Thoracic aorta (tissue), 2 donors: ENCODE measurements around the gene NRARP. TPM values are rescaled to one million over a fixed set of nuclear protein-coding genes. Genes with fewer than 3 reads are reported as not detected.
A peak's percentile ranks its signal among the peaks of the same experiment; 100 is the strongest.

Source experiments
- ATAC-seq: fragments of 150-250 bp; one replicate; pipeline ENCODE4 v1.8.0; 2017; ENCODE audit warnings: low read depth; ENCODE audit not compliant: insufficient number of reproducible peaks, low FRiP score
- DNase-seq: peaks from one replicate; pipeline ENCODE4 v3.0.0-alpha.2; 2020; ENCODE audit warnings: low spot score
- H3K27ac ChIP-seq, 2 donors: fragments of 200-600 bp; sonication (generic); 1 replicate in 1 of 2; 2 replicates in 1 of 2; pipeline ENCODE4 v1.5.1; 2016; ENCODE audit warnings: mild to moderate bottlenecking in 2 of 2, moderate library complexity in 2 of 2
- H3K27me3 ChIP-seq: fragments of 200-600 bp; sonication (generic); replicated peaks from 2 replicates; pipeline ENCODE4 v1.6.0; 2016; ENCODE audit warnings: mild to moderate bottlenecking; ENCODE audit not compliant: insufficient read depth
- H3K36me3 ChIP-seq: fragments of 200-600 bp; sonication (generic); one replicate; pipeline ENCODE4 v1.5.1; 2016
- H3K4me1 ChIP-seq, 2 donors: fragments of 200-600 bp; sonication (generic); 1 replicate in 1 of 2; 2 replicates in 1 of 2; pipeline versions ENCODE4 v1.5.1 to v1.6.0; 2016; ENCODE audit warnings: low read depth in 2 of 2, mild to moderate bottlenecking in 1 of 2; ENCODE audit not compliant: control insufficient read depth in 1 of 2
- H3K4me3 ChIP-seq: fragments of 200-600 bp; sonication (generic); 2 replicates; pipeline ENCODE4 v1.5.1; 2016; ENCODE audit warnings: mild to moderate bottlenecking
- H3K9me3 ChIP-seq: fragments of 200-600 bp; sonication (generic); 2 replicates; pipeline ENCODE4 v1.5.1; 2016
- total RNA-seq, 2 donors: library from RNA; depleted of rRNA; stranded (reverse); fragments of >200 nt; gene quantifications; one replicate each; pipeline versions ENCODE4 v1.1.0 to v1.2.3, GENCODE V29; 2016
- TF ChIP-seq, protein P1 (sequence below): fragments of 200-600 bp; sonication (generic); IDR thresholded peaks from one replicate; pipeline ENCODE4 v1.5.1; 2019; ENCODE audit warnings: antibody characterized with exemption

The NRARP gene
- total RNA-seq, 2 donors from 2014 or later: 8.5 to 16.9 TPM

DNA sequence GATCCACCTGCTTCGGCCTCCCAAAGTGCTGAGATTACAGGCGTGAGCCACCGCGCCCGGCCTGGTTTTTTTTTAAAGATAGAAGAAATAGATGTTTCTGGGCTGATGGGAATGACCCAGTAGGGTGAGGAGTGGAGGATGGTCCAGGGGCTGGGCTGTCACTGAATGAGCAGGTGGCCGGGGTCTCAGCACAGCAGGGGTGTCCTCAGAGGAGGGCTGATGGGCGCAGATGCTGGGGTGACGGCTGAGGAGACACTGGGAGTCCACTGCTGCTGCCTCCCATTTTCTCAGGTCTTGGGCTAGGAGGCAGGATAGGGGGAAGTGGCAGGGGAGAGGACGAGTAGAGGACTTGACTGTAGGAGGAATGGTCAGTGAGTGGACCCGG is 26.9 kb downstream of the NRARP start:
- TF ChIP-seq, protein P1, sequence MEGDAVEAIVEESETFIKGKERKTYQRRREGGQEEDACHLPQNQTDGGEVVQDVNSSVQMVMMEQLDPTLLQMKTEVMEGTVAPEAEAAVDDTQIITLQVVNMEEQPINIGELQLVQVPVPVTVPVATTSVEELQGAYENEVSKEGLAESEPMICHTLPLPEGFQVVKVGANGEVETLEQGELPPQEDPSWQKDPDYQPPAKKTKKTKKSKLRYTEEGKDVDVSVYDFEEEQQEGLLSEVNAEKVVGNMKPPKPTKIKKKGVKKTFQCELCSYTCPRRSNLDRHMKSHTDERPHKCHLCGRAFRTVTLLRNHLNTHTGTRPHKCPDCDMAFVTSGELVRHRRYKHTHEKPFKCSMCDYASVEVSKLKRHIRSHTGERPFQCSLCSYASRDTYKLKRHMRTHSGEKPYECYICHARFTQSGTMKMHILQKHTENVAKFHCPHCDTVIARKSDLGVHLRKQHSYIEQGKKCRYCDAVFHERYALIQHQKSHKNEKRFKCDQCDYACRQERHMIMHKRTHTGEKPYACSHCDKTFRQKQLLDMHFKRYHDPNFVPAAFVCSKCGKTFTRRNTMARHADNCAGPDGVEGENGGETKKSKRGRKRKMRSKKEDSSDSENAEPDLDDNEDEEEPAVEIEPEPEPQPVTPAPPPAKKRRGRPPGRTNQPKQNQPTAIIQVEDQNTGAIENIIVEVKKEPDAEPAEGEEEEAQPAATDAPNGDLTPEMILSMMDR: no peak
- Histone ChIP-seq H3K27me3 (no peaks in the 10 kb centered on the region), H3K27ac (no peak overlapping the region), H3K4me1 (peaks cover 18 to 36% of the 10 kb centered on the region in 2 donors), H3K36me3 (peaks cover 23% of the 10 kb centered on the region), H3K4me3 (no peak overlapping the region), H3K9me3 (no peaks in the 10 kb centered on the region)
- no peak for ATAC-seq
- DNase-seq: no peak

GRCh38 chr9:137273611-137274320 is 28.3 kb downstream of the NRARP start:
- H3K27me3 ChIP-seq: no peaks in the 10 kb centered on the region
- no peak overlapping the region for H3K4me3 ChIP-seq
- no peak for DNase-seq
- TF ChIP-seq, protein P1: no peak
- H3K4me1 ChIP-seq: peaks cover 30 to 50% of the 10 kb centered on the region in 2 donors
- no peak for ATAC-seq
- H3K36me3 ChIP-seq: peaks cover 23% of the 10 kb centered on the region
- no peaks in the 10 kb centered on the region for H3K9me3 ChIP-seq
- no peak overlapping the region for H3K27ac ChIP-seq

DNA sequence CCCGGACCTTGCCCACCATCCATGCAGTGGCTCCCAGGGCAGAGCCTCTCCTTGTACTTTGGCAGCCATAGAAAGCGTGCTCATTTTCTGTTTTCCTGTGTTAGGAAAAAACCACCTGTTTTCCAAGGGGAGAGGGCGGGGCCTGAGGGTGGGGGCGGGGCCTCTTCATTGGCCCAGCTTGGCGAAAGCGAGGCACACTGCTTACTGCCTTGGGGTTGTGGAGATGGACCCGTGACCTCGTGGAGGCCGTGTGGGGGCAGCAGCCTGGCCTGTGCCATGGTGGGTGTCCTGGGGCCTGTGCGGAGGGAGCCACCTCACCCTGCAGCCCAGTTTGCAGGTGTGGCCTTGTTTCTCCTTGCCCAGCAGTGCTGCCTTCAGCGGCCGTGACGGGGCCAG is 29.0 kb downstream of the NRARP start:
- DNase-seq: no peak
- Histone ChIP-seq H3K9me3 (no peaks in the 10 kb centered on the region), H3K4me1 (peaks cover 31 to 57% of the 10 kb centered on the region in 2 donors), H3K27me3 (no peaks in the 10 kb centered on the region), H3K4me3 (no peak overlapping the region), H3K27ac (no peak overlapping the region), H3K36me3 (peaks cover 23% of the 10 kb centered on the region)
- TF ChIP-seq, protein P1: no peak
- no peak for ATAC-seq

DNA sequence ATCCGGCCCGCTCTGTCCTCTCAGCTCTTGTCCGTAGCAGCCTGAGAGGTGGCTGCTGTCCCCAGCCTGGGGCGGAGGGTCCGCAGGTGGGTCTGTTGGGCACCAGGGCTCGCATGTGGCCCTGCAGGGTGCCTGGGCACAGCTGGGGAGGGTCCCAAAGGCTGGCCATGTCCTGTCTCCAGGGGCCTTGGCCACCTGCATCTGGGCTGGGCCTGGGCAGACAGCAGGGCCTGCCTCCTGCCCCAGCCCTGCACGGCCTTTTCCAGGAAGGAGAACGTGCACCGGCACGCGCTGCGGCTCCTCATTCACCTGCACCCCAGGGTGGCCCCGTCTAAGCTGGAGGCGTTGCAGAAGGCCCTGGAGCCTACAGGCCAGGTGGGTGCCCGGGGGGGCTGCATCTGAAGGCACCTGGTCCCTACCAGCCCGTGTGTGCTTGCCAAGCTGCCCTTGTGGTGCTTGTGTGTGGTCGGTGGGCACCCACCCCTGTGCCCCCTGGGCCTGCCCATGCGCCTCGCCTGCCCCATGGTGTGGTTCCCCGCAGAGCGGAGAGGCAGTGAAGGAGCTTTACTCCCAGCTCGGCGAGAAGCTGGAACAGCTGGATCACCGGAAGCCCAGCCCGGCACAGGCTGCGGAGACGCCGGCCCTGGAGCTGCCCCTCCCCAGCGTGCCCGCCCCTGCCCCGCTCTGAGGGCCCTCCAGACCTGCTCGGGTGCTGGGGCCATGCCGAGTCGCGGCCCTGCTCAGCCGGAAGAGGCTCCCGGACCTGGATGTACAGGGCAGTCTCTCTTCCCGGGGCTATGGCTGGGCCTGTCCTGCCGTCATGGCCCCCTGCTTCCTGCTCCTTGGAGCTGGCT is 29.6 kb downstream of the NRARP start:
- Histone ChIP-seq H3K27ac (peak overlapping the region in 1 of 2 donors; percentile 61), H3K9me3 (no peaks in the 10 kb centered on the region), H3K4me1 (peaks cover 31 to 56% of the 10 kb centered on the region in 2 donors), H3K27me3 (no peaks in the 10 kb centered on the region), H3K36me3 (peaks cover 23% of the 10 kb centered on the region), H3K4me3 (no peak overlapping the region)
- no peak for DNase-seq
- TF ChIP-seq, protein P1: no peak
- no peak for ATAC-seq

DNA sequence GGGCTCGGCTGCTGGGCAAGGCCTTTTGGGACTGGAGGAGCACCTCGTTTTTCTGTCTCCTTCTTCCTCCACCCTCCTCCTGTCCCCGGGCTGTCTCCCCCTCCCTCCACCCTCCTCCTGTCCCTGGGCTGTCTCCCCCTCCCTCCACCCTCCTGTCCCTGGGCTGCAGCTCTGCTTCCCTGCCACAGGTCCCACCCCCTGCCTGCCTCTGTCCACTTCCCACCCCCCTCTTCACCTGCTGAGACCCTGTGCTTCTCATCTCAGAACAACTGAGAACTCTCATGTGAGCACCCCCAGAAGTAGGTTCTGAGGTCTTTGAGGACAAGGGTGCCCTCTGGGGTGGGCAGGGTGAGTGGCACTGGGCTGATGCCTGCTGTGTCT is 30.4 kb downstream of the NRARP start:
- DNase-seq (no peak), ATAC-seq (no peak)
- Histone ChIP-seq H3K4me1 (peaks cover 24 to 48% of the 10 kb centered on the region in 2 donors), H3K27ac (peak overlapping the region in 1 of 2 donors; percentile 61), H3K27me3 (no peaks in the 10 kb centered on the region), H3K9me3 (no peaks in the 10 kb centered on the region), H3K4me3 (no peak overlapping the region), H3K36me3 (peaks cover 30% of the 10 kb centered on the region)
- TF ChIP-seq, protein P1: no peak
